ENCODE results near the gene SAMD14.

DNA sequence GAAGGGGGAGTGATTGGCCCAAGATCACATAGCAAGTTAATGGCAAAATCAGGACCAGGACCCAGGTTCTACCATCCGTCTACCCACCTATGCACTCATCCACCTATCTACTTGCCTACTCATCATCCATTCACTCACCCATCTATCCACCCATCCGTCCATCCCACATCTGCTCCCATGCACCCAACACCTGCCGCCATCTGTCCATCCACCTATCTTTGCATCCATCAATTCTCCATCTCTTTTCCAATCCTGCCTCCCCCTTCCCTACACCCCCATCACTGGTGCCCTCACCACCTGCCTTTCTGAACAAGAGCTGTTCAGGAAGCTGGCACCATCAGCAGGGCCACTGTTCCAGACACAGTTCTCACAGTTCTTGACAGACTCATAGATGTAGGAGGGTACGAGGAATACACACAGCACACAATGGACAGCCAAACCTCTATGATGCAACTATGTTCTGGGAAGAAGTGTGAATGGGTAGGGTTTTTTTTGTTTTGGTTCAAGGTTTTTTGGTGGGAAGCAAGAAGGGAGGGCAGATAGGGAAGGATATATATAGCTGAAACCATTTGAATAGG is 4.5 kb downstream of the SAMD14 start:
- TF ChIP-seq CTCF (conservative IDR thresholded peaks at IDR 0.05 in 1 of 2, IDR thresholded peaks at IDR 0.05 in 1 of 2; ENCODE audit: extremely low read depth in 1 of 2, insufficient read depth in 1 of 2, low read depth in 1 of 2, low read length in 2 of 2): no peak
- no peak for TF ChIP-seq EZH2 (IDR thresholded peaks at IDR 0.05; ENCODE audit: borderline replicate concordance, low read length)

Data from mammary epithelial cell (primary cell).